Measurements from ENCODE around the gene SPECC1. TPM values are rescaled to one million over a fixed set of nuclear protein-coding genes. Genes with fewer than 3 reads are reported as not detected.

SPECC1 gene
- total and polyA plus RNA-seq, 9 of the 15 experiments (the other 6 are each of a cell fraction or from before 2014, with no cell fraction given) = 2.4 to 19.6 (median 14.7) TPM

- CTCF ChIA-PET (ENCODE audit: low intra/inter-chr PET ratio) = no interaction called here
- peak overlapping the region; percentile 28 for H3K4me2 ChIP-seq (ENCODE audit: insufficient read depth, low read length)
These were observed 21.3 kb upstream of the SPECC1 start for GRCh38 chr17:19987897-19988296.

More at GRCh38 chr17:19987897-19988296, 21.3 kb upstream of the SPECC1 start:
- H3K9me1 ChIP-seq (ENCODE audit: control insufficient read depth, insufficient read depth, low read length) = no peaks in the 10 kb centered on the region
- H3K27me3 ChIP-seq (ENCODE audit: control insufficient read depth in 2 of 2, insufficient read depth in 2 of 2, low read length in 2 of 2) = no peaks in the 10 kb centered on the region
- POLR2A ChIA-PET = no interaction called here
- H3K36me3 ChIP-seq (ENCODE audit: control insufficient read depth, insufficient read depth, low read length) = no peaks in the 10 kb centered on the region
- no TSS peak for BruUV-seq (replicated peaks)
- H4K20me1 ChIP-seq (replicated peaks; ENCODE audit: control insufficient read depth, insufficient read depth, low read length) = no peaks in the 10 kb centered on the region
- peak; percentile 24 to 47 (median 39) for DNase-seq (ENCODE audit: extremely low read depth in 1 of 4, low spot score in 3 of 4)
- WGBS (ENCODE audit: insufficient coverage, low coverage, missing lambda C conversion rate) = 0% methylated on average over 1 of the region's 1 CpG
- peak overlapping the region; percentile 34; the same call in 2 of the 3 replicates for H3K27ac ChIP-seq (ENCODE audit: extremely low read depth, low read depth, low read length)
- intact Hi-C loops (cut with micrococcal nuclease) (no loop called here), in situ Hi-C loops (cut with MboI) (loop anchor here (5.0 kb wide), 1 partner anchor 124 kb away; no protein-coding TSS in a partner anchor)
- peak; percentile 48 for ATAC-seq
- FAIRE-seq = no peak
- no peak for TF ChIP-seq E4F1 (CRISPR knock-in tag; IDR thresholded peaks at IDR 0.05; ENCODE audit: borderline replicate concordance)
- no peak for TF ChIP-seq NRF1 (conservative IDR thresholded peaks at IDR 0.05 in 1 of 2, IDR thresholded peaks at IDR 0.05 in 1 of 2)
- TF ChIP-seq KLF16 (IDR thresholded peaks at IDR 0.05) = peak; percentile 7; the same call in 1 of the 2 replicates
- no peak for TF ChIP-seq MAFF (IDR thresholded peaks at IDR 0.05; ENCODE audit: low read length)
- TF ChIP-seq ZFX (CRISPR knock-in tag; IDR thresholded peaks at IDR 0.05) = 0 out of 2 replicates have a peak, but pooled peaks have one; percentile 3
- TF ChIP-seq FOXJ2 (tag; IDR thresholded peaks at IDR 0.05) = no peak
- peak; percentile 63 for TF ChIP-seq EGR1 (conservative IDR thresholded peaks at IDR 0.05)
- peak; percentile 38; the same call in 1 of the 2 replicates for TF ChIP-seq ZNF592 (IDR thresholded peaks at IDR 0.05)
- no peaks in the 10 kb centered on the region for H3K9me3 ChIP-seq (replicated peaks; ENCODE audit: control insufficient read depth, insufficient read depth, low read depth, low read length)
- H2AFZ ChIP-seq (ENCODE audit: low read depth, low read length) = peak overlapping the region; percentile 84
- 0 out of 4 replicates have a peak overlapping the region, but pooled peaks of 1 of the 2 experiments have one; percentile 12 for H3K9ac ChIP-seq (ENCODE audit: insufficient read depth in 1 of 2, low read depth in 2 of 2, low read length in 2 of 2)
- no peaks in the 10 kb centered on the region for H3K79me2 ChIP-seq (ENCODE audit: control insufficient read depth, insufficient read depth, low read length)
- H3K4me3 ChIP-seq = no peak overlapping the region
- H3K4me1 ChIP-seq (replicated peaks in 1 of 2; ENCODE audit: control insufficient read depth in 2 of 2, insufficient read depth in 2 of 2, low read length in 2 of 2) = peaks cover 2 to 14% of the 10 kb centered on the region in 2 experiments; a peak in 3 of 5 replicates
